Neural progenitor cell (in vitro differentiated cells): ENCODE data around the gene CAD. TPM values are rescaled to one million over a fixed set of nuclear protein-coding genes. Genes with fewer than 3 reads are reported as not detected.

ENCODE experiments used
- DNase-seq: peaks from one replicate; pipeline ENCODE4 v3.0.0-alpha.2; 2016; ENCODE audit warnings: low spot score
- H2AFZ ChIP-seq: fragments of 200-600 bp; sonication (generic); replicated peaks from 2 replicates; pipeline ENCODE4 v1.6.1; 2016; ENCODE audit warnings: antibody characterized with exemption
- H3F3A ChIP-seq: fragments of 200-600 bp; sonication (generic); 2 replicates; pipeline ENCODE4 v1.6.1; 2016; ENCODE audit warnings: antibody characterized with exemption, low read depth
- H3K27ac ChIP-seq: fragments of 200-600 bp; sonication (generic); 2 replicates; pipeline ENCODE4 v1.5.1; 2016; ENCODE audit warnings: mild to moderate bottlenecking
- H3K27me3 ChIP-seq: fragments of 200-600 bp; sonication (generic); 2 replicates; pipeline ENCODE4 v1.6.1; 2016; ENCODE audit warnings: mild to moderate bottlenecking, moderate library complexity
- H3K36me3 ChIP-seq: fragments of 200-600 bp; sonication (generic); 2 replicates; pipeline ENCODE4 v1.5.1; 2016
- H3K4me1 ChIP-seq: fragments of 200-600 bp; sonication (generic); 2 replicates; pipeline ENCODE4 v1.6.1; 2016; ENCODE audit warnings: mixed run types
- H3K4me2 ChIP-seq: fragments of 200-600 bp; sonication (generic); 2 replicates; pipeline ENCODE4 v1.6.1; 2016
- H3K4me3 ChIP-seq: fragments of 200-600 bp; sonication (generic); 2 replicates; pipeline ENCODE4 v1.5.1; 2016
- H3K79me2 ChIP-seq: fragments of 200-600 bp; sonication (generic); 2 replicates; pipeline ENCODE4 v1.6.1; 2016; ENCODE audit warnings: low read depth
- H3K9ac ChIP-seq: fragments of 200-600 bp; sonication (generic); 2 replicates; pipeline ENCODE4 v1.6.1; 2016
- H3K9me3 ChIP-seq: fragments of 200-600 bp; sonication (generic); 2 replicates; pipeline ENCODE4 v1.5.1; 2016; ENCODE audit warnings: low read depth
- H4K20me1 ChIP-seq: fragments of 200-600 bp; sonication (generic); 2 replicates; pipeline ENCODE4 v1.6.1; 2016; ENCODE audit warnings: low read depth
- H3K27ac Mint-ChIP-seq: 3 replicates; pipeline ENCODE4 v1.8.0; 2021; ENCODE audit warnings: mixed read lengths
- H3K27me3 Mint-ChIP-seq: 2 replicates; pipeline ENCODE4 v1.8.0; 2022; ENCODE audit warnings: low read depth, mild to moderate bottlenecking, inconsistent platforms, moderate library complexity, mixed read lengths; ENCODE audit not compliant: insufficient read depth
- H3K36me3 Mint-ChIP-seq: 3 replicates; pipeline ENCODE4 v1.8.0; 2021; ENCODE audit warnings: mixed read lengths
- H3K4me1 Mint-ChIP-seq: 3 replicates; pipeline ENCODE4 v1.8.0; 2021; ENCODE audit warnings: mixed read lengths
- H3K4me3 Mint-ChIP-seq: 3 replicates; pipeline ENCODE4 v1.8.0; 2021; ENCODE audit warnings: mild to moderate bottlenecking, moderate library complexity, mixed read lengths
- H3K9me3 Mint-ChIP-seq: 3 replicates; pipeline ENCODE4 v1.8.0; 2020; ENCODE audit warnings: mixed read lengths
- CTCF ChIP-seq: fragments of 200-600 bp; sonication (generic); IDR thresholded peaks from 2 replicates; pipeline ENCODE4 v1.5.1; 2017; ENCODE audit warnings: antibody characterized with exemption, mild to moderate bottlenecking
- EZH2 ChIP-seq: fragments of 200-600 bp; sonication (generic); IDR thresholded peaks from 2 replicates; pipeline ENCODE4 v1.6.1; 2017; ENCODE audit warnings: antibody characterized with exemption, mild to moderate bottlenecking, moderate library complexity
- EZH2phosphoT487 ChIP-seq: fragments of 200-600 bp; sonication (generic); IDR thresholded peaks from 2 replicates; pipeline ENCODE4 v1.6.1; 2017; ENCODE audit warnings: antibody characterized with exemption
- total RNA-seq: library from RNA; depleted of rRNA; stranded (reverse); fragments of >200 nt; gene quantifications from 2 replicates; pipeline ENCODE4 v1.2.3, GENCODE V29; 2015; ENCODE audit warnings: low replicate concordance

Gene CAD
- total RNA-seq, 1 donor from 2014 or later = 26.5 TPM

- Histone ChIP-seq H3K27me3 (no peaks in the 10 kb centered on the region), H3K36me3 (peaks cover 5% of the 10 kb centered on the region), H4K20me1 (no peaks in the 10 kb centered on the region), H3K79me2 (peaks cover 38% of the 10 kb centered on the region), H3K4me1 (peaks cover 7% of the 10 kb centered on the region), H3F3A (peaks cover 20% of the 10 kb centered on the region), H3K4me3 (no peak overlapping the region), H2AFZ (no peak overlapping the region), H3K9me3 (no peaks in the 10 kb centered on the region), H3K27ac (no peak overlapping the region), H3K4me2 (no peak overlapping the region), H3K9ac (no peak overlapping the region)
- Mint-ChIP-seq H3K27me3 (peaks cover 9% of the 10 kb centered on the region), H3K36me3 (peaks cover 36% of the 10 kb centered on the region), H3K4me3 (no peak overlapping the region), H3K9me3 (no peaks in the 10 kb centered on the region), H3K27ac (no peak overlapping the region), H3K4me1 (peaks cover 22% of the 10 kb centered on the region)
- TF ChIP-seq EZH2 (no peak), EZH2phosphoT487 (no peak), CTCF (no peak)
- no peak for DNase-seq
Observed at GRCh38 chr2:27219091-27219490, 1.9 kb downstream of the CAD start.

GRCh38 chr2:27220091-27220490, 2.9 kb downstream of the CAD start:
- H3K36me3 ChIP-seq = peaks cover 5% of the 10 kb centered on the region
- Mint-ChIP-seq H3K9me3 (no peaks in the 10 kb centered on the region), H3K4me1 (peaks cover 22% of the 10 kb centered on the region), H3K4me3 (no peak overlapping the region), H3K27me3 (peaks cover 9% of the 10 kb centered on the region), H3K27ac (no peak overlapping the region), H3K36me3 (peaks cover 43% of the 10 kb centered on the region)
- no peak overlapping the region for H2AFZ ChIP-seq
- peaks cover 17% of the 10 kb centered on the region for H3F3A ChIP-seq
- H3K9me3 ChIP-seq = no peaks in the 10 kb centered on the region
- H3K27ac ChIP-seq = no peak overlapping the region
- no peak overlapping the region for H3K4me2 ChIP-seq
- no peaks in the 10 kb centered on the region for H3K27me3 ChIP-seq
- TF ChIP-seq CTCF (no peak), EZH2phosphoT487 (no peak), EZH2 (no peak)
- peaks cover 7% of the 10 kb centered on the region for H3K4me1 ChIP-seq
- H3K9ac ChIP-seq = no peak overlapping the region
- H3K79me2 ChIP-seq = peaks cover 33% of the 10 kb centered on the region
- H4K20me1 ChIP-seq = no peaks in the 10 kb centered on the region
- no peak for DNase-seq
- no peak overlapping the region for H3K4me3 ChIP-seq

GRCh38 chr2:27221166-27221565, 4.0 kb downstream of the CAD start:
- Histone ChIP-seq H3K27ac (no peak overlapping the region), H3K4me1 (peaks cover 7% of the 10 kb centered on the region), H3K36me3 (peaks cover 5% of the 10 kb centered on the region), H3F3A (peaks cover 8% of the 10 kb centered on the region), H3K9ac (no peak overlapping the region), H3K27me3 (no peaks in the 10 kb centered on the region), H2AFZ (no peak overlapping the region), H3K79me2 (peaks cover 33% of the 10 kb centered on the region), H3K4me2 (no peak overlapping the region), H3K9me3 (no peaks in the 10 kb centered on the region), H4K20me1 (no peaks in the 10 kb centered on the region), H3K4me3 (no peak overlapping the region)
- peaks cover 43% of the 10 kb centered on the region for H3K36me3 Mint-ChIP-seq
- TF ChIP-seq CTCF = no peak
- no peak for DNase-seq
- no peaks in the 10 kb centered on the region for H3K9me3 Mint-ChIP-seq
- no peak overlapping the region for H3K4me3 Mint-ChIP-seq
- peaks cover 9% of the 10 kb centered on the region for H3K27me3 Mint-ChIP-seq
- no peak overlapping the region for H3K27ac Mint-ChIP-seq
- peaks cover 22% of the 10 kb centered on the region for H3K4me1 Mint-ChIP-seq

- DNase-seq = no peak
- Histone ChIP-seq H3K27me3 (no peaks in the 10 kb centered on the region), H3K4me3 (no peak overlapping the region), H4K20me1 (no peaks in the 10 kb centered on the region), H3K4me2 (no peak overlapping the region), H3F3A (no peaks in the 10 kb centered on the region), H3K4me1 (peaks cover 7% of the 10 kb centered on the region), H3K27ac (no peak overlapping the region), H3K79me2 (peaks cover 31% of the 10 kb centered on the region), H2AFZ (no peak overlapping the region), H3K9ac (no peak overlapping the region), H3K36me3 (peaks cover 10% of the 10 kb centered on the region), H3K9me3 (no peaks in the 10 kb centered on the region)
- TF ChIP-seq EZH2 (no peak), CTCF (no peak), EZH2phosphoT487 (no peak)
- peaks cover 13% of the 10 kb centered on the region for H3K4me1 Mint-ChIP-seq
- peaks cover 9% of the 10 kb centered on the region for H3K27me3 Mint-ChIP-seq
- H3K36me3 Mint-ChIP-seq = peaks cover 45% of the 10 kb centered on the region
- H3K27ac Mint-ChIP-seq = no peak overlapping the region
- no peak overlapping the region for H3K4me3 Mint-ChIP-seq
- no peaks in the 10 kb centered on the region for H3K9me3 Mint-ChIP-seq
Observed at GRCh38 chr2:27222407-27222806, 5.2 kb downstream of the CAD start.
